ENCODE data around the gene RNF26.

Gene RNF26

GRCh38 chr11:119322921-119323531 is 11.3 kb upstream of the RNF26 start:
- in situ Hi-C loops (cut with MboI; ENCODE audit: low sequenced_read_pairs, unreplicated experiment): no loop called here
- TF ChIP-seq CTCF (IDR thresholded peaks at IDR 0.05; ENCODE audit: borderline replicate concordance, control extremely low read depth, extremely low read depth, insufficient read depth, missing control alignments): no peak
- no peak for DNase-seq (ENCODE audit: low spot score)

GRCh38 chr11:119323532-119324033 is 10.7 kb upstream of the RNF26 start:
- no peak for DNase-seq (ENCODE audit: low spot score)
- TF ChIP-seq CTCF (IDR thresholded peaks at IDR 0.05; ENCODE audit: borderline replicate concordance, control extremely low read depth, extremely low read depth, insufficient read depth, missing control alignments): peak; percentile 69
- in situ Hi-C loops (cut with MboI; ENCODE audit: low sequenced_read_pairs, unreplicated experiment): no loop called here

GRCh38 chr11:119324189-119324588 is 10.1 kb upstream of the RNF26 start:
- in situ Hi-C loops (cut with MboI; ENCODE audit: low sequenced_read_pairs, unreplicated experiment): no loop called here
- no peak for DNase-seq (ENCODE audit: low spot score)

GRCh38 chr11:119329320-119329719 is 5.0 kb upstream of the RNF26 start:
- no peak for DNase-seq (ENCODE audit: low spot score)
- TF ChIP-seq CTCF (IDR thresholded peaks at IDR 0.05; ENCODE audit: borderline replicate concordance, control extremely low read depth, extremely low read depth, insufficient read depth, missing control alignments): no peak
- in situ Hi-C loops (cut with MboI; ENCODE audit: low sequenced_read_pairs, unreplicated experiment): no loop called here

More at GRCh38 chr11:119324189-119324588, 10.1 kb upstream of the RNF26 start:
- TF ChIP-seq CTCF (IDR thresholded peaks at IDR 0.05; ENCODE audit: borderline replicate concordance, control extremely low read depth, extremely low read depth, insufficient read depth, missing control alignments): no peak

- TF ChIP-seq CTCF (IDR thresholded peaks at IDR 0.05; ENCODE audit: borderline replicate concordance, control extremely low read depth, extremely low read depth, insufficient read depth, missing control alignments): no peak
- in situ Hi-C loops (cut with MboI; ENCODE audit: low sequenced_read_pairs, unreplicated experiment): no loop called here
- no peak for DNase-seq (ENCODE audit: low spot score)
Measured at GRCh38 chr11:119330237-119330636, 4.1 kb upstream of the RNF26 start.

GRCh38 chr11:119332111-119332765 is 2.1 kb upstream of the RNF26 start:
- TF ChIP-seq CTCF (IDR thresholded peaks at IDR 0.05; ENCODE audit: borderline replicate concordance, control extremely low read depth, extremely low read depth, insufficient read depth, missing control alignments): no peak
- no peak for DNase-seq (ENCODE audit: low spot score)
- in situ Hi-C loops (cut with MboI; ENCODE audit: low sequenced_read_pairs, unreplicated experiment): no loop called here

All from GM13976 (cell line).